Left ventricle myocardium inferior (tissue), 1 donor: ENCODE results near the gene PSENEN. TPM values are rescaled to one million over a fixed set of nuclear protein-coding genes. Genes with fewer than 3 reads are reported as not detected.
A peak's percentile ranks its signal among the peaks of the same experiment; 100 is the strongest.
"Not testable (repeated sequence)": the region's sequence is repeated elsewhere in the genome, so short reads cannot be mapped to it uniquely, and the experiment has no call there.

ENCODE experiments used
- DNase-seq: peaks from one replicate; pipeline ENCODE4 v3.0.0-alpha.2; 2020
- H3K27ac ChIP-seq: fragments of 200-600 bp; replicated peaks from 2 replicates; pipeline ENCODE4 v1.8.0; 2021
- H3K27me3 ChIP-seq: fragments of 200-600 bp; 2 replicates; pipeline ENCODE4 v1.8.0; 2021; ENCODE audit warnings: low read depth
- H3K36me3 ChIP-seq: fragments of 200-600 bp; 2 replicates; pipeline ENCODE4 v1.8.0; 2021
- H3K4me1 ChIP-seq: fragments of 200-600 bp; 2 replicates; pipeline ENCODE4 v1.8.0; 2021
- H3K4me3 ChIP-seq: fragments of 200-600 bp; 2 replicates; pipeline ENCODE4 v1.8.0; 2021; ENCODE audit warnings: mild to moderate bottlenecking, moderate library complexity
- H3K9me3 ChIP-seq: fragments of 200-600 bp; replicated peaks from 2 replicates; pipeline ENCODE4 v1.8.0; 2021
- intact Hi-C: fragments of 100-400 bp; cut with micrococcal nuclease; formaldehyde crosslinking; loops from one replicate; pipeline ENCODE4 v1.11.0; 2022
- total RNA-seq: library from RNA; stranded (reverse); fragmentation: NEBNext Ultra II Directional; extraction: Animal tissue kit (Norgen Biotek cat#: 25700); gene quantifications from one replicate; pipeline ENCODE4 v1.2.1, GENCODE V29; 2021
- TF ChIP-seq, protein P1 (sequence below): fragments of 200-600 bp; IDR thresholded peaks from 2 replicates; pipeline ENCODE4 v1.8.0; 2021; ENCODE audit warnings: antibody characterized with exemption, mild to moderate bottlenecking, borderline replicate concordance
- donor health status: DM: no; HTN: yes; CAD: no; lungs with severe emphysema.

PSENEN gene
- total RNA-seq, 1 donor from 2014 or later: 43.1 TPM

DNA sequence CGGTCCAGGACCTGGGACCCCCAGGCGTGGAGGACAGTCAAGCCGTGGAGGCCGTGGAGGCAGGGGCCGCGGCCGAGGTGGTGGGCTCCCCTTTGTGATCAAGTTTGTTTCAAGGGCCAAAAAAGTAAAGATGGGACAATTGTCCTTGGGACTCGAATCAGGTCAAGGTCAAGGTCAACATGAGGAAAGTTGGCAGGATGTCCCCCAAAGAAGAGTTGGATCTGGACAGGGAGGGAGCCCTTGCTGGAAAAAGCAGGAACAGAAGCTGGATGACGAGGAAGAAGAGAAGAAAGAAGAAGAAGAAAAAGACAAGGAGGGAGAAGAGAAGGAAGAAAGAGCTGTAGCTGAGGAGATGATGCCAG lies 25.3 kb upstream of the PSENEN start:
- Histone ChIP-seq H3K4me1 (peaks cover 47% of the 10 kb centered on the region), H3K27ac (peak overlapping the region; percentile 8), H3K9me3 (no peaks in the 10 kb centered on the region), H3K4me3 (no peak overlapping the region), H3K36me3 (peaks cover 53% of the 10 kb centered on the region), H3K27me3 (no peaks in the 10 kb centered on the region)
- no peak for DNase-seq
- TF ChIP-seq, protein P1, sequence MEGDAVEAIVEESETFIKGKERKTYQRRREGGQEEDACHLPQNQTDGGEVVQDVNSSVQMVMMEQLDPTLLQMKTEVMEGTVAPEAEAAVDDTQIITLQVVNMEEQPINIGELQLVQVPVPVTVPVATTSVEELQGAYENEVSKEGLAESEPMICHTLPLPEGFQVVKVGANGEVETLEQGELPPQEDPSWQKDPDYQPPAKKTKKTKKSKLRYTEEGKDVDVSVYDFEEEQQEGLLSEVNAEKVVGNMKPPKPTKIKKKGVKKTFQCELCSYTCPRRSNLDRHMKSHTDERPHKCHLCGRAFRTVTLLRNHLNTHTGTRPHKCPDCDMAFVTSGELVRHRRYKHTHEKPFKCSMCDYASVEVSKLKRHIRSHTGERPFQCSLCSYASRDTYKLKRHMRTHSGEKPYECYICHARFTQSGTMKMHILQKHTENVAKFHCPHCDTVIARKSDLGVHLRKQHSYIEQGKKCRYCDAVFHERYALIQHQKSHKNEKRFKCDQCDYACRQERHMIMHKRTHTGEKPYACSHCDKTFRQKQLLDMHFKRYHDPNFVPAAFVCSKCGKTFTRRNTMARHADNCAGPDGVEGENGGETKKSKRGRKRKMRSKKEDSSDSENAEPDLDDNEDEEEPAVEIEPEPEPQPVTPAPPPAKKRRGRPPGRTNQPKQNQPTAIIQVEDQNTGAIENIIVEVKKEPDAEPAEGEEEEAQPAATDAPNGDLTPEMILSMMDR: no peak
- intact Hi-C loops: no loop called here

DNA sequence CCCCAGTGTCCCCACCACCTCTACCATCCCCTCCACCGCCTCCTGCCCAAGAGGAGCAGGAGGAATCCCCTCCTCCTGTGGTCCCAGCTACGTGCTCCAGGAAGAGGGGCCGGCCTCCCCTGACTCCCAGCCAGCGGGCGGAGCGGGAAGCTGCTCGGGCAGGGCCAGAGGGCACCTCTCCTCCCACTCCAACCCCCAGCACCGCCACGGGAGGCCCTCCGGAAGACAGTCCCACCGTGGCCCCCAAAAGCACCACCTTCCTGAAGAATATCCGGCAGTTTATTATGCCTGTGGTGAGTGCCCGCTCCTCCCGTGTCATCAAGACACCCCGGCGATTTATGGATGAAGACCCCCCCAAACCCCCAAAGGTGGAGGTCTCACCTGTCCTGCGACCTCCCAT lies 24.8 kb upstream of the PSENEN start:
- peaks cover 42% of the 10 kb centered on the region for H3K4me1 ChIP-seq
- intact Hi-C loops: no loop called here
- TF ChIP-seq, protein P1: no peak
- H3K9me3 ChIP-seq: no peaks in the 10 kb centered on the region
- H3K36me3 ChIP-seq: peaks cover 58% of the 10 kb centered on the region
- H3K27ac ChIP-seq: no peak overlapping the region
- DNase-seq: no peak
- no peak overlapping the region for H3K4me3 ChIP-seq
- H3K27me3 ChIP-seq: no peaks in the 10 kb centered on the region

DNA sequence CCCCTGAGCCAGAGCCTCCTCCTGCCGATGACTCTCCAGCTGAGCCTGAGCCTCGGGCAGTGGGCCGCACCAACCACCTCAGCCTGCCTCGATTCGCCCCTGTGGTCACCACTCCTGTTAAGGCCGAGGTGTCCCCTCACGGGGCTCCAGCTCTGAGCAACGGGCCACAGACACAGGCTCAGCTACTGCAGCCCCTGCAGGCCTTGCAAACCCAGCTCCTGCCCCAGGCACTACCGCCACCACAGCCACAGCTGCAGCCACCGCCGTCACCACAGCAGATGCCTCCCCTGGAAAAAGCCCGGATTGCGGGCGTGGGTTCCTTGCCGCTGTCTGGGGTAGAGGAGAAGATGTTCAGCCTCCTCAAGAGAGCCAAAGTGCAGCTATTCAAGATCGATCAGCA lies 24.1 kb upstream of the PSENEN start:
- TF ChIP-seq, protein P1: no peak
- DNase-seq: no peak
- H3K4me1 ChIP-seq: peaks cover 35% of the 10 kb centered on the region
- H3K27me3 ChIP-seq: no peaks in the 10 kb centered on the region
- intact Hi-C loops: no loop called here
- H3K9me3 ChIP-seq: no peaks in the 10 kb centered on the region
- no peak overlapping the region for H3K4me3 ChIP-seq
- H3K27ac ChIP-seq: no peak overlapping the region
- peaks cover 65% of the 10 kb centered on the region for H3K36me3 ChIP-seq

DNA sequence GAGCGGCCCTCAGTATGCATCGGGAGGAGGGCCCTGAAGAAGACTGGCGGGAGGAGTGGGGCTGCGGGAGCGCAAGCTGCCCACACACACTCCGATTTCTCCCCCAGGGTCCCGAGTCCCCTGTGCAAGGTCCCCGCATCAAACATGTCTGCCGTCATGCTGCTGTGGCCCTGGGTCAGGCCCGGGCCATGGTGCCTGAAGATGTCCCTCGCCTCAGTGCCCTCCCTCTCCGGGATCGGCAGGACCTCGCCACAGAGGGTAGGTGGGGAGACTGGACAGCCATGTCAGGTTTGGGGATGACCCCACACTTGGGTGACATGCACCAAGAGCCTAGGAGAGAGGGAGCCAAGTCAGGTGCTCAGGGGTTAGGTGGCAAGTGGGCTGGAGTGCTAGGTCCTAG lies 23.0 kb upstream of the PSENEN start:
- Histone ChIP-seq H3K27me3 (no peaks in the 10 kb centered on the region), H3K4me3 (no peak overlapping the region), H3K27ac (no peak overlapping the region), H3K4me1 (peaks cover 26% of the 10 kb centered on the region), H3K9me3 (no peaks in the 10 kb centered on the region), H3K36me3 (peaks cover 76% of the 10 kb centered on the region)
- intact Hi-C loops: no loop called here
- DNase-seq: no peak
- TF ChIP-seq, protein P1: no peak

DNA sequence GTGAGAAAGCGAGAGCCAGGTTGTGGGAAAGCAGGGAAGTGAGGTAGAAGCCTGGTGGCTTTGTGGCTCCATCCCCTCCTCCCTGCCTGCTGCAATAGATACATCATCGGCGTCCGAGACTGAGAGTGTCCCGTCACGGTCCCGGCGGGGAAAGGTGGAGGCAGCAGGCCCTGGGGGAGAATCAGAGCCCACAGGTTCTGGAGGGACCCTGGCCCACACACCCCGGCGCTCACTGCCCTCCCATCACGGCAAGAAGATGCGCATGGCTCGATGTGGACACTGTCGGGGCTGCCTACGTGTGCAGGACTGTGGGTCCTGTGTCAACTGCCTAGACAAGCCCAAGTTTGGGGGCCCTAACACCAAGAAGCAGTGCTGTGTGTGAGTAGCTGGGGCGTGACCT lies 22.6 kb upstream of the PSENEN start:
- TF ChIP-seq, protein P1: no peak
- H3K36me3 ChIP-seq: peaks cover 81% of the 10 kb centered on the region
- DNase-seq: no peak
- no peak overlapping the region for H3K27ac ChIP-seq
- no peaks in the 10 kb centered on the region for H3K27me3 ChIP-seq
- no peaks in the 10 kb centered on the region for H3K9me3 ChIP-seq
- no peak overlapping the region for H3K4me3 ChIP-seq
- H3K4me1 ChIP-seq: peaks cover 26% of the 10 kb centered on the region
- intact Hi-C loops: no loop called here

DNA sequence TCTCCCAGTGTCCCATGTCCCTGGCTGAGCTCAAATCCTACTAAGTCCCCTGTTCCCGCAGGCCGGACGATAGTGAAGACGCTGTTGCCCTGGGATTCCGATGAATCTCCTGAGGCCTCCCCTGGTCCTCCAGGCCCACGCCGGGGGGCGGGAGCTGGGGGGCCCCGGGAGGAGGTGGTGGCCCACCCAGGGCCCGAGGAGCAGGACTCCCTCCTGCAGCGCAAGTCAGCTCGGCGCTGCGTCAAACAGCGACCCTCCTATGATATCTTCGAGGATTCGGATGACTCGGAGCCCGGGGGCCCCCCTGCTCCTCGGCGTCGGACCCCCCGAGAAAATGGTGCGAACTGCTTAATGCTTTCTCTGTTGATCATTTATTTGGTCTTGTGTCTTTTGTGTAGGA lies 21.8 kb upstream of the PSENEN start:
- Histone ChIP-seq H3K9me3 (no peaks in the 10 kb centered on the region), H3K27me3 (no peaks in the 10 kb centered on the region), H3K4me3 (no peak overlapping the region), H3K27ac (no peak overlapping the region), H3K4me1 (peaks cover 20% of the 10 kb centered on the region), H3K36me3 (peaks cover 88% of the 10 kb centered on the region)
- DNase-seq: no peak
- TF ChIP-seq, protein P1: no peak
- intact Hi-C loops: no loop called here

DNA sequence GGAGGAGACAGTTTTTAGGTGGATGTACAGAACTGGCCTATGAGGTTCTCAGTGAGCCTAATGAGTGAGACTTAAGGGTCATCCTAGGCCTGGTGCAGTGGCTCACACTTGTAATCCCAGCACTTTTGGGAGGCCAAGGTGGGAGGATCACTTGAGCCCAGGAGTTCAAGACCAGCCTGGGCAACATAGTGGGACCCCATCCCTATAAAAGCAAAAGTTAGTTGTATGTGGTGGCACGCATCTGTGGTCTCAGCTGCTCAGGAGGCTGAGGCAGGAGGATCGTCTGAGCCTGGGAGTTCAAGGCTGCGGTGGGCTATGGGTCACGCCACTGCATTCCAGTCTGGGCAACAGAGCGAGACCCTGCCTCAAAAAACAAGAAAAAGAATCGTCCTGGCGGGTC lies 21.3 kb upstream of the PSENEN start:
- peaks cover 15% of the 10 kb centered on the region for H3K4me1 ChIP-seq
- H3K9me3 ChIP-seq, H3K27me3 ChIP-seq, DNase-seq, H3K4me3 ChIP-seq, intact Hi-C loops, H3K27ac ChIP-seq: not testable (repeated sequence)
- H3K36me3 ChIP-seq: peaks cover 93% of the 10 kb centered on the region
